Hepatocyte (in vitro differentiated cells): ENCODE results near the gene PTPRD. TPM values are rescaled to one million over a fixed set of nuclear protein-coding genes. Genes with fewer than 3 reads are reported as not detected.

Experiments
- DNase-seq: peaks from one replicate; pipeline ENCODE4 v3.0.0-alpha.2; 2016; ENCODE audit warnings: low spot score
- H2AFZ ChIP-seq: fragments of 200-600 bp; sonication (generic); 2 replicates; pipeline ENCODE4 v1.6.0; 2016; ENCODE audit warnings: antibody characterized with exemption, mild to moderate bottlenecking
- H3K27ac ChIP-seq: fragments of 200-600 bp; sonication (generic); 2 replicates; pipeline ENCODE4 v1.5.1; 2016; ENCODE audit warnings: mild to moderate bottlenecking
- H3K27me3 ChIP-seq: fragments of 200-600 bp; sonication (generic); 2 replicates; pipeline ENCODE4 v1.6.1; 2016
- H3K36me3 ChIP-seq: fragments of 200-600 bp; sonication (generic); replicated peaks from 2 replicates; pipeline ENCODE4 v1.5.1; 2016; ENCODE audit warnings: low read depth; ENCODE audit not compliant: insufficient read depth
- H3K4me1 ChIP-seq: fragments of 200-600 bp; sonication (generic); 2 replicates; pipeline ENCODE4 v1.5.1; 2016; ENCODE audit warnings: mild to moderate bottlenecking, moderate library complexity; ENCODE audit not compliant: insufficient read depth
- H3K4me2 ChIP-seq: fragments of 200-600 bp; sonication (generic); 2 replicates; pipeline ENCODE4 v1.6.0; 2016
- H3K4me3 ChIP-seq: fragments of 200-600 bp; sonication (generic); 2 replicates; pipeline ENCODE4 v1.5.1; 2016; ENCODE audit warnings: mild to moderate bottlenecking
- H3K79me2 ChIP-seq: fragments of 200-600 bp; sonication (generic); 2 replicates; pipeline ENCODE4 v1.6.0; 2017; ENCODE audit warnings: mild to moderate bottlenecking
- H3K9me2 ChIP-seq: fragments of 200-600 bp; sonication (generic); replicated peaks from 2 replicates; pipeline ENCODE4 v1.6.0; 2017; ENCODE audit warnings: mild to moderate bottlenecking; ENCODE audit not compliant: insufficient read depth
- H3K9me3 ChIP-seq: fragments of 200-600 bp; sonication (generic); 2 replicates; pipeline ENCODE4 v1.5.1; 2016; ENCODE audit warnings: low read depth, mild to moderate bottlenecking
- H4K20me1 ChIP-seq: fragments of 200-600 bp; sonication (generic); 2 replicates; pipeline ENCODE4 v1.6.0; 2016; ENCODE audit warnings: mild to moderate bottlenecking; ENCODE audit not compliant: insufficient read depth, poor library complexity, severe bottlenecking
- CTCF ChIP-seq: fragments of 200-600 bp; sonication (generic); IDR thresholded peaks from 2 replicates; pipeline ENCODE4 v1.5.1; 2016; ENCODE audit warnings: antibody characterized with exemption, mild to moderate bottlenecking; ENCODE audit not compliant: poor library complexity
- EZH2 ChIP-seq: fragments of 200-600 bp; sonication (generic); IDR thresholded peaks from 2 replicates; pipeline ENCODE4 v1.6.1; 2016; ENCODE audit warnings: antibody characterized with exemption, mild to moderate bottlenecking, borderline replicate concordance
- EZH2phosphoT487 ChIP-seq: fragments of 200-600 bp; sonication (generic); IDR thresholded peaks from one replicate; pipeline ENCODE4 v1.6.1; 2018; ENCODE audit warnings: antibody characterized with exemption, mild to moderate bottlenecking, low read depth, moderate library complexity; ENCODE audit not compliant: unreplicated experiment, severe bottlenecking
- WGBS: methylation state at CpG from one replicate; pipeline ENCODE4 v1.1.6; 2016; ENCODE audit warnings: low lambda C conversion rate; ENCODE audit errors: missing lambda C conversion rate; 5-methylcytosine and 5-hydroxymethylcytosine counted together
- polyA plus RNA-seq: library from polyadenylated mRNA; unstranded; fragments of >200 nt; fragmentation: Nextera tagmentation; extraction: Ambion mirVana; gene quantifications from 2 replicates; pipeline ENCODE4 v1.2.1, GENCODE V29; 2016
- total RNA-seq: library from RNA; depleted of rRNA; stranded (reverse); fragments of >200 nt; gene quantifications from 2 replicates; pipeline ENCODE4 v1.2.3, GENCODE V29; 2014

Gene PTPRD
- total and polyA plus RNA-seq, 2 experiments from 2014 or later, result 6.5 to 77.6 TPM

GRCh38 chr9:9820436-9820835, 792.4 kb downstream of the PTPRD start:
- no peak overlapping the region for H3K27ac ChIP-seq
- H3K9me3 ChIP-seq, result no peaks in the 10 kb centered on the region
- no peaks in the 10 kb centered on the region for H3K27me3 ChIP-seq
- TF ChIP-seq CTCF (no peak), EZH2 (no peak), EZH2phosphoT487 (no peak)
- H3K9me2 ChIP-seq, result no peaks in the 10 kb centered on the region
- no peak for DNase-seq
- H3K4me2 ChIP-seq, result no peak overlapping the region
- H4K20me1 ChIP-seq, result no peaks in the 10 kb centered on the region
- no peaks in the 10 kb centered on the region for H3K36me3 ChIP-seq
- H3K79me2 ChIP-seq, result no peaks in the 10 kb centered on the region
- H2AFZ ChIP-seq, result no peak overlapping the region
- H3K4me1 ChIP-seq, result no peaks in the 10 kb centered on the region
- no peak overlapping the region for H3K4me3 ChIP-seq

GRCh38 chr9:9819886-9820285, 792.9 kb downstream of the PTPRD start:
- WGBS, result 96% methylated on average over 5 of the region's 5 CpGs
- H3K4me1 ChIP-seq, result no peaks in the 10 kb centered on the region
- no peaks in the 10 kb centered on the region for H3K79me2 ChIP-seq
- no peak overlapping the region for H3K27ac ChIP-seq
- DNase-seq, result no peak
- H3K27me3 ChIP-seq, result no peaks in the 10 kb centered on the region
- no peaks in the 10 kb centered on the region for H4K20me1 ChIP-seq
- TF ChIP-seq CTCF, result no peak
- TF ChIP-seq EZH2, result no peak
- no peak for TF ChIP-seq EZH2phosphoT487
- H3K4me2 ChIP-seq, result no peak overlapping the region
- no peaks in the 10 kb centered on the region for H3K9me2 ChIP-seq
- no peak overlapping the region for H3K4me3 ChIP-seq
- H3K36me3 ChIP-seq, result no peaks in the 10 kb centered on the region
- no peak overlapping the region for H2AFZ ChIP-seq
- H3K9me3 ChIP-seq, result no peaks in the 10 kb centered on the region

- Histone ChIP-seq H3K79me2 (no peaks in the 10 kb centered on the region), H3K9me3 (no peaks in the 10 kb centered on the region), H3K4me1 (no peaks in the 10 kb centered on the region), H3K4me3 (no peak overlapping the region), H2AFZ (no peak overlapping the region), H3K9me2 (no peaks in the 10 kb centered on the region), H3K27me3 (no peaks in the 10 kb centered on the region), H4K20me1 (no peaks in the 10 kb centered on the region), H3K36me3 (no peaks in the 10 kb centered on the region), H3K27ac (no peak overlapping the region), H3K4me2 (no peak overlapping the region)
- no peak for DNase-seq
- 45% methylated on average over 2 of the region's 2 CpGs for WGBS
- TF ChIP-seq EZH2phosphoT487 (no peak), EZH2 (no peak), CTCF (no peak)
These were observed 795.6 kb downstream of the PTPRD start for GRCh38 chr9:9817176-9817575.

GRCh38 chr9:9804109-9804508, 808.7 kb downstream of the PTPRD start:
- 100% methylated on average over 1 of the region's 1 CpG for WGBS
- no peaks in the 10 kb centered on the region for H3K9me3 ChIP-seq

More at GRCh38 chr9:9804109-9804508, 808.7 kb downstream of the PTPRD start:
- no peak for TF ChIP-seq EZH2phosphoT487
- Histone ChIP-seq H3K36me3 (no peaks in the 10 kb centered on the region), H3K9me2 (no peaks in the 10 kb centered on the region), H3K27me3 (no peaks in the 10 kb centered on the region), H3K27ac (no peak overlapping the region), H3K4me3 (no peak overlapping the region), H2AFZ (no peak overlapping the region), H3K4me1 (no peaks in the 10 kb centered on the region), H3K79me2 (no peaks in the 10 kb centered on the region), H3K4me2 (no peak overlapping the region), H4K20me1 (no peaks in the 10 kb centered on the region)
- no peak for DNase-seq
